ENCODE data around the gene COA1.

- TF ChIP-seq GATA2 (IDR thresholded peaks at IDR 0.05; ENCODE audit: low read depth, low read length), result no peak
- TF ChIP-seq GATA3 (IDR thresholded peaks at IDR 0.05; ENCODE audit: low read depth, low read length), result no peak
Measured at GRCh38 chr7:43658718-43659548, 70.4 kb downstream of the COA1 start.
